Measurements from ENCODE around the gene KLHDC4.

KLHDC4 gene

DNA sequence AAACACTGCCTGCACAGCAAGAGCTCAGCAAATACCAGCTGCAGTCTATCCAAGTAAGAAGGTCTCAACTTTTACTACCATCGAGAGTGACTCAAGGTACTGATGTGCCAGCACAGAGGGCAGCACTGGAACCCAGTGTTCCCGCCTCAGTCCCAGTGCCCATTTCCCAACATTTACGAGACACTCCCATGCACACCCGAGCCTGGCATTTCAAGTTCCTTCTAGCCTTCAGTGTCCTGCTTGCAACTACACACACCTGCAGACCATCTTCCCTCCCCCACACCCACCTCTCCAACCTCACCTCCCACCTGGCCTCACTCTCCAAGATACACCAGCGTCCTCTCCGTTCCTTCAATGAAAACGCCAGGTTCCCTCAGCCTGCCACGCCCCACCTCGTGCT lies 3.2 kb downstream of the KLHDC4 start:
- ChIA-PET POLR2A (ENCODE audit: low non-redundant PET) (no interaction called here), CTCF (interaction anchor here (0.8 kb wide), 1 partner anchor 45 kb away, joined by 3 read pairs; no protein-coding TSS in a partner anchor)
- TF ChIP-seq, protein P1, sequence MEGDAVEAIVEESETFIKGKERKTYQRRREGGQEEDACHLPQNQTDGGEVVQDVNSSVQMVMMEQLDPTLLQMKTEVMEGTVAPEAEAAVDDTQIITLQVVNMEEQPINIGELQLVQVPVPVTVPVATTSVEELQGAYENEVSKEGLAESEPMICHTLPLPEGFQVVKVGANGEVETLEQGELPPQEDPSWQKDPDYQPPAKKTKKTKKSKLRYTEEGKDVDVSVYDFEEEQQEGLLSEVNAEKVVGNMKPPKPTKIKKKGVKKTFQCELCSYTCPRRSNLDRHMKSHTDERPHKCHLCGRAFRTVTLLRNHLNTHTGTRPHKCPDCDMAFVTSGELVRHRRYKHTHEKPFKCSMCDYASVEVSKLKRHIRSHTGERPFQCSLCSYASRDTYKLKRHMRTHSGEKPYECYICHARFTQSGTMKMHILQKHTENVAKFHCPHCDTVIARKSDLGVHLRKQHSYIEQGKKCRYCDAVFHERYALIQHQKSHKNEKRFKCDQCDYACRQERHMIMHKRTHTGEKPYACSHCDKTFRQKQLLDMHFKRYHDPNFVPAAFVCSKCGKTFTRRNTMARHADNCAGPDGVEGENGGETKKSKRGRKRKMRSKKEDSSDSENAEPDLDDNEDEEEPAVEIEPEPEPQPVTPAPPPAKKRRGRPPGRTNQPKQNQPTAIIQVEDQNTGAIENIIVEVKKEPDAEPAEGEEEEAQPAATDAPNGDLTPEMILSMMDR (conservative IDR thresholded peaks at IDR 0.05; ENCODE audit: low read depth), result no peak
- H3K27ac ChIP-seq, result peak overlapping the region; percentile 95
- peak; percentile 42 for DNase-seq (ENCODE audit: low spot score)

DNA sequence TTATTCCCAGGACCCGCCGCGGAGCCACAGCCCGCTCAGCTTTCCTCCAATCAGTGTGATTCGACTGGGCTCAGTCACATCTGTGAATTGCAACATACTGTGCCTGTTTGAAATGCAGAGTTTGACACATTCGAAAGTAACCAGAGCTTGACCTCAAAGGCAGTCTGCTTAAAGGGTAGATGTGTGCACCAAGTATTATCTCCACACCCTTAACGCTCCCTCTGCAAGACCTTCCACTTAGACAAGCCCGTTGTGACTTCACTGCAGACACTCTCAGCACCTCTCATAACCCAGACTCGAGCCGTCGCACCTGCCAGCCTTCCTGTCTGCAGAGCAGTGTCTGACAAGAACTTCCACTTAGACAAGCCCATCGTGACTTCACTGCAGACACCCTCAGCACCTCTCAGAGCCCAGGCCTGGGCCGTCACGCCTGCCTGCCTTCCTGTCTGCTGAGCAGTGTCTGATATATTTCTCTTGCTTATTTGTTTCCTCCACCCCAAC lies 3.7 kb downstream of the KLHDC4 start:
- DNase-seq (ENCODE audit: low spot score), result peak; percentile 69
- POLR2A ChIA-PET (ENCODE audit: low non-redundant PET), result no interaction called here
- TF ChIP-seq, protein P1 (conservative IDR thresholded peaks at IDR 0.05; ENCODE audit: low read depth), result no peak
- CTCF ChIA-PET, result interaction anchor here (0.8 kb wide), 1 partner anchor 45 kb away, joined by 3 read pairs; no protein-coding TSS in a partner anchor
- H3K27ac ChIP-seq, result peak overlapping the region; percentile 95

DNA sequence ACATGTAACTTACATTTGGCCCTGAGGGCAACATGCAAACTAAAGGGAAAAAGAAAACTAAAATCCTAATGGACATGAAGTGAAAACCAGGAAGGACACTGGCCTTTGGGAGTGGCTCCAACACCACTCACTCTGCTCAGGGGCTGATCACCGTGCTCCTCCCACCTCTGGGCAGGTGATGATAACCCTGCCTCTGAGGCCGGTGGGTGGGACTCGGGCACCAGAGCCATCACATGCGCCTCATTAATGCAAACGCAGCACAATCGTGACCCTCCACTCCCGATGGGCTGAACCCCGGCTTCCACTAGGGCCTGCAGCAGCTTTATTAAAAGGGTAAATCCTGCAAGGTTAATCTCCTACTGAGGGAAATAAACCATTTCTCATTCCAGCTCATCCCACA lies 4.7 kb downstream of the KLHDC4 start:
- ChIA-PET POLR2A (ENCODE audit: low non-redundant PET) (no interaction called here), CTCF (no interaction called here)
- DNase-seq (ENCODE audit: low spot score), result no peak
- TF ChIP-seq, protein P1 (conservative IDR thresholded peaks at IDR 0.05; ENCODE audit: low read depth), result no peak
- peak overlapping the region; percentile 95 for H3K27ac ChIP-seq

DNA sequence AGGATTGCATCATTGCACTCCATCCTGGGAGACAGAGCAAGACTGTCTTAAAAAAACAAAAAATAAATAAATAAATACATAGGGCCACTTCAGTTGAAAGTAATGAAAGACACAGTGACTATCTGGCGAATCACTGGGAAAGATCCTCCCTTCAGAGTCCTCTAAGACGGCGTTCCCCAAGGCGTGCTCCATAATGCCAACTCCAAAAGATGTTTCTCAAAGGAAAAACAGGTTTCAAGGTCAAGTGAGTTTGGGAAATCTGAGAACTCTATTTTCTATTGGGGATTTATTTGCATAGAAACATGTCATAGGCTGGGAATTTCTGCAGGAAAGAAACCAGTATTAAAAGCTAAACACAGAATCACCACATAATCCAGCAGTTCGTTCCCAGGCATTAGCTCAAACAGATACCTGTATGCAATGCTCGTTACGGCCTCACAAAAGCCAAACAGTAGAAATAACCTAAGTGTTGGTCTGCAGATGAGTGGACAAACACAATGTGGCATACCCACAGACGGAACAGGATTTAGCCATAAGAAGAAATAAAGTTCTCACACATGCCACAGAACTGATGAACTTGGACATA lies 7.9 kb downstream of the KLHDC4 start:
- POLR2A ChIA-PET (ENCODE audit: low non-redundant PET), result no interaction called here
- peak; percentile 35 for DNase-seq (ENCODE audit: low spot score)
- CTCF ChIA-PET, result interaction anchor here (0.7 kb wide), 1 partner anchor 891 kb away, joined by 3 read pairs; no protein-coding TSS in a partner anchor
- 0 out of 2 replicates have a peak overlapping the region, but pooled peaks have one; percentile 27 for H3K27ac ChIP-seq
- TF ChIP-seq, protein P1 (conservative IDR thresholded peaks at IDR 0.05; ENCODE audit: low read depth), result no peak

DNA sequence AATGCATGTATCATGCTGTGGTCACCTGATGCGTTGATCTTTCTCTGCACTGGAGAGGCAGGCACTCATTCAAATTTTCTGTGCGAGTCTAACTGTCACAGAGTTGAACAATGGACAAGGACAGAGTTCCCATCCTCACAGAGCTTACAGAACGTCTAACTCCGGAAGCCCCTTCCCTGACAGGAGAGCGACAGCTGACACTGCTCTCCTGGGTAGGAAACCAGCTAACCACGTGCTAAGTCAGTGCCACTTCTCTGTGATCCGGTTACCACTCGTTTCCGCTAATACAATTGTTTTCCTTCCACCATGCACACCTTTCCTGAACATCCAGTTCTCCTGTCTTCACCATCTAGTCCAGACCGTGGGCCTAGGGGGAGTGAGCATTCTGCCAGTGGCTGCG lies 11.3 kb downstream of the KLHDC4 start:
- H3K27ac ChIP-seq, result peak overlapping the region; percentile 19
- ChIA-PET POLR2A (ENCODE audit: low non-redundant PET) (no interaction called here), CTCF (no interaction called here)

DNA sequence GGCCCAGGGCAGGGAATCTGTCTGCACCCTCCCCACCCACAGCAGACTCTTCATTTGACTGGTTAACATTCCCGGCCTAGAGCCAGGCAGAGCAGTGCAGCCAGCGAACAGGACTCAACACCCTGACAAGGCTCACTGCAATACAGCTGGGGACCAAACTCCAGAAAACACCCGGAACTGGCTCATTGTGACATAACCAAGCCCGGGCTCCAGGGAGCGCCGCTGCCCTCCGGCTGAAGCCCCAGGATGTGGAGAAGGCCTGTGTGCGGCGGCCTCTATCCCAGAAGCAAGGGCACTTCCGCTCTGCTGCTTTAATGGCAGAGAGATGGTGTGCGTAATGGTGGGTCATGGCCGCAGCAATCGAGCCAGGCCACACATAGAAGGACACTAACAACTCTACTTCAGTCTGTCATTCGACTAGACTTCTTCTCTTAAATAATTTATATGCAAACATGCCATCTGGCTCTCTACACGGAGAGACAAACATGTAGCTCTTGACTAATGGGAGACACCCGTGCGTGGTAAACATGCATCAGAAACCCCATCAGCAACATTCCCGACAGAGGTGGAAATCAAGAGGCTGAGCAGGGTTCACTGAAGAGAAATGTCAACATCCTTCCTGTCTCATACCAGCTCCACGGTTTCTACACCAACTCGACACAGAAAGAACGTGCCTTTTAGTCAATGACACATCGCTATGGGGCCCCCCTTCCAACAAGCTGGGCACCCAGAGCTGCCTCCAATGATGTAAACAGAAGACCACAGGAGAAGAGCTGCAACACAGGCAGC lies 18.0 kb downstream of the KLHDC4 start:
- CTCF ChIA-PET, result no interaction called here
- DNase-seq (ENCODE audit: low spot score), result no peak
- POLR2A ChIA-PET (ENCODE audit: low non-redundant PET), result no interaction called here
- H3K27ac ChIP-seq, result 0 out of 2 replicates have a peak overlapping the region, but pooled peaks have one; percentile 8
- TF ChIP-seq, protein P1 (conservative IDR thresholded peaks at IDR 0.05; ENCODE audit: low read depth), result no peak

More for the DNA sequence above, 11.3 kb downstream of the KLHDC4 start:
- TF ChIP-seq, protein P1 (conservative IDR thresholded peaks at IDR 0.05; ENCODE audit: low read depth), result no peak
- DNase-seq (ENCODE audit: low spot score), result no peak

Data from RWPE1 (cell line).